ENCODE data around the gene IL1RAPL1. TPM values are rescaled to one million over a fixed set of nuclear protein-coding genes. Genes with fewer than 3 reads are reported as not detected.
"Not testable (repeated sequence)": the region's sequence is repeated elsewhere in the genome, so short reads cannot be mapped to it uniquely, and the experiment has no call there.

IL1RAPL1 gene
- total and polyA plus RNA-seq, 8 donors = 0.05 to 0.20 (median 0.09) TPM; not detected in 5

DNA sequence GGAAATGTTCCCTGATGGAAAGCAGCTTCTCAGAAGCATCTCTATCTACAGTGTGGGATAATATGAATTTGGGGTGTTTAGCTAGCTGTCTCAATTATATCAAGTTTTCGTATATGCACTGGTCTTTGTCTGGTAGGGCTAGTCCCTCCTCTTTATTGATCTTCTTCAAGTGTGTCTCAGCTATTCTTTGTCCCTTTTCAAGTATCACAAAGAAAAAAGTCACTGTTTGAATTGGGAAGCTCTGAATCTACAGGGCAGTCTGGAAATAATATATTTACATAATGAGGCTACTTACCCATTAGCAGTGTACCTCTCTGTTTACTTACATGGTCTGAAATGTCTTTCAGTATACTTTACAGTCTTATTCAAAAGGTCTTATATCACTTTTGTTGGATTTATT lies 526.0 kb downstream of the IL1RAPL1 start:
- Histone ChIP-seq H3K36me3 (no peaks in the 10 kb centered on the region), H3K27me3 (peaks cover 0 to 10% (median 0%) of the 10 kb centered on the region in 4 donors), H3K9me3 (no peaks in the 10 kb centered on the region), H3K4me3 (no peak overlapping the region), H3K4me1 (no peaks in the 10 kb centered on the region), H3K27ac (no peak overlapping the region)
- no peak for ATAC-seq
- TF ChIP-seq, protein P1, sequence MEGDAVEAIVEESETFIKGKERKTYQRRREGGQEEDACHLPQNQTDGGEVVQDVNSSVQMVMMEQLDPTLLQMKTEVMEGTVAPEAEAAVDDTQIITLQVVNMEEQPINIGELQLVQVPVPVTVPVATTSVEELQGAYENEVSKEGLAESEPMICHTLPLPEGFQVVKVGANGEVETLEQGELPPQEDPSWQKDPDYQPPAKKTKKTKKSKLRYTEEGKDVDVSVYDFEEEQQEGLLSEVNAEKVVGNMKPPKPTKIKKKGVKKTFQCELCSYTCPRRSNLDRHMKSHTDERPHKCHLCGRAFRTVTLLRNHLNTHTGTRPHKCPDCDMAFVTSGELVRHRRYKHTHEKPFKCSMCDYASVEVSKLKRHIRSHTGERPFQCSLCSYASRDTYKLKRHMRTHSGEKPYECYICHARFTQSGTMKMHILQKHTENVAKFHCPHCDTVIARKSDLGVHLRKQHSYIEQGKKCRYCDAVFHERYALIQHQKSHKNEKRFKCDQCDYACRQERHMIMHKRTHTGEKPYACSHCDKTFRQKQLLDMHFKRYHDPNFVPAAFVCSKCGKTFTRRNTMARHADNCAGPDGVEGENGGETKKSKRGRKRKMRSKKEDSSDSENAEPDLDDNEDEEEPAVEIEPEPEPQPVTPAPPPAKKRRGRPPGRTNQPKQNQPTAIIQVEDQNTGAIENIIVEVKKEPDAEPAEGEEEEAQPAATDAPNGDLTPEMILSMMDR (IDR thresholded peaks at IDR 0.05) = no peak
- no peak for FAIRE-seq
- WGBS, 2 donors = 28 to 31% methylated on average over 1 of the region's 1 CpG
- DNase-seq = no peak
- intact Hi-C loops (cut with DNase I) = no loop called here

DNA sequence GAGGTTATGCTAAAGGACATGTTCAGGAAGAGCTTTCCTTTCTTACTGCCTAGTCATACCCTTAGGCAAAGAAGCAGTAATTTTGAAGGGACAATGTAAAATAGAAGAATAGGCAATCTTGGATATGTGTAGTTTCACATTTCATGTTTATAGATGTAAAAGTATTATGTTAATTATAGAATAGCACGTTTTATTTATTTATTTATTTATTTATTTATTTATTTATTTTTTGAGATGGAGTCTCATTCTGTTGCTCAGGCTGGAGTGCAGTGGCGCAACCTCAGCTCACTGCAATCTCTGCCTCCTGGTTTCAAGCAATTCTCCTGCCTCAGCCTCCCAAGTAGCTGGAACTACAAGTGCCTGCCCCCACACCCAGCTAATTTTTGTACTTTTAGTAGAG lies 535.6 kb downstream of the IL1RAPL1 start:
- peak; percentile 5 for FAIRE-seq
- WGBS, 2 donors = 38 to 47% methylated on average over 2 of the region's 2 CpGs
- H3K36me3 ChIP-seq; H3K27me3 ChIP-seq; H3K9me3 ChIP-seq; intact Hi-C loops (cut with DNase I); H3K27ac ChIP-seq; H3K4me3 ChIP-seq; DNase-seq; H3K4me1 ChIP-seq; ATAC-seq: not testable (repeated sequence)

DNA sequence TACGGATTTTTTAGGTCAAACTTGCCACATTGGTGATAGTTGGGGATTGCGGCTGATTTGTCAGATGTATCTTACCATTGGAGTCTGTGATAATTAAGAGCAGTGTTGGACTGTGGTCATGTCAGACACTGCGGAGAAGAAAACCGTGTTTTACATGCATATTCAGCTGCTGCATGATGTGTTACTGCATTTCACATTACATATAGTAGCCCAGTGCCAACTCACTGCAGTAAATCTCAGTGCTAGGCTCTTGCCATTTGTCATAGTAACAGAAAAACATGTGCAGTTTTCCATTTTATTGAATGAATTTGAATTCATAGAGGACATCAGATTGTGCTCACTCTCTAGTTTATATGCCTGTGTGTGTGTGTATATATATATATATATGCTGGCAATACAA lies 543.7 kb downstream of the IL1RAPL1 start:
- FAIRE-seq (no peak), ATAC-seq (no peak), DNase-seq (no peak)
- intact Hi-C loops (cut with DNase I) = no loop called here
- no peak overlapping the region for H3K4me3 ChIP-seq
- no peaks in the 10 kb centered on the region for H3K36me3 ChIP-seq
- H3K27me3 ChIP-seq = peaks cover 0 to 7% (median 0%) of the 10 kb centered on the region in 4 donors
- H3K27ac ChIP-seq = no peak overlapping the region
- no peaks in the 10 kb centered on the region for H3K4me1 ChIP-seq
- WGBS, 2 donors = 48 to 53% methylated on average over 4 of the region's 4 CpGs
- H3K9me3 ChIP-seq = no peaks in the 10 kb centered on the region
- TF ChIP-seq, protein P1 (IDR thresholded peaks at IDR 0.05) = no peak

DNA sequence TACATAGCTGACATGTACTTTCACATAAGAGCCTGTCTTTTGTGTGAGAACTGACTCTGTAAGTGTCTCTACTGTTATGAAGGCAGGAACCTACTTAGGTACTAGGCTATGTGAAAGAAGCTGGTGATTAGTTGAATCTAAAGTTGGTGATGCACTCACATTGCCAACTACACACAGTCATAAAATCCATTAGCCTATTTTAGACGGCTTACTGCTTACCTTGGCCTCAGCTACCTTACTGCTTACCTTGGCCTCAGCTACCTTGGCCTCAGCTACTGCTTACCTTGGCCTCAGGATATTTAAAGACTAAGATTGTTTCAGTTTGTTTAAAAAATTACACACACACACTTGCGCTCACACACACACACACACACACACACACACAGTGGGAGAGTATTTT lies 549.7 kb downstream of the IL1RAPL1 start:
- WGBS, 2 donors = 38 to 46% methylated on average over 2 of the region's 2 CpGs
- peak; percentile 44 to 90 (median 72) for ATAC-seq
- DNase-seq = peak in 1 of 6 donors; percentile 6
- TF ChIP-seq, protein P1 (IDR thresholded peaks at IDR 0.05) = no peak
- H3K27me3 ChIP-seq = peaks cover 0 to 2% (median 0%) of the 10 kb centered on the region in 4 donors
- H3K9me3 ChIP-seq = no peaks in the 10 kb centered on the region
- no peaks in the 10 kb centered on the region for H3K36me3 ChIP-seq
- no peak overlapping the region for H3K27ac ChIP-seq
- intact Hi-C loops (cut with DNase I) = no loop called here
- no peaks in the 10 kb centered on the region for H3K4me1 ChIP-seq
- FAIRE-seq = no peak
- no peak overlapping the region for H3K4me3 ChIP-seq

DNA sequence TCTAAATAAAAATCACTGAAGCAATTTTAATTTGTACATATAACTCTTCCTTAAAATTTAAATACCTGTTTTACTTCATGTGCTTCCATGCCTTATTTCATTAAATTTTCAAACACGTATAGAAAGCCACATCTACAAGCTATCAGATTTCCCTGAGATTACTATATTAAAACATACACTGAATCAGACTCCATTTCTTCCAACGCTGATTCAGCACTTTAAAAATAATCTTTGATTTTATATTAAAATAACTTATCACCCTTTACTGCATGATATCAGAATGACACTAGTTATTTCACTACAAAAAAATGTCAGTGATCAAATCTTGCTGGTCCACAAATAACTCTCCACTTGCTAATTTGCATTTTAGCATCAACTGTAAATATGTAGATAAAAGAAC lies 550.8 kb downstream of the IL1RAPL1 start:
- Histone ChIP-seq H3K4me3 (no peak overlapping the region), H3K4me1 (no peaks in the 10 kb centered on the region), H3K27me3 (no peaks in the 10 kb centered on the region), H3K9me3 (no peaks in the 10 kb centered on the region), H3K36me3 (no peaks in the 10 kb centered on the region), H3K27ac (no peak overlapping the region)
- 57 to 62% methylated on average over 2 of the region's 2 CpGs for WGBS, 2 donors
- no peak for ATAC-seq
- DNase-seq = no peak
- TF ChIP-seq, protein P1 (IDR thresholded peaks at IDR 0.05) = no peak
- intact Hi-C loops (cut with DNase I) = no loop called here
- no peak for FAIRE-seq
